ENCODE measurements around the gene ZNF586.
"Not testable (repeated sequence)": the region's sequence is repeated elsewhere in the genome, so short reads cannot be mapped to it uniquely, and the experiment has no call there.

ZNF586 gene

GRCh38 chr19:57769345-57770131 is at the start of gene ZNF586:
Gene ZNF586, plus strand, starts transcription at chr19:57769676. Its CDS starts 167 bp downstream, at chr19:57769843.
- DNase-seq (ENCODE audit: low spot score): peak; percentile 90

- DNase-seq (ENCODE audit: low spot score): no peak
These were observed 49.5 kb upstream of the ZNF586 start for GRCh38 chr19:57719901-57720519.

GRCh38 chr19:57720878-57721277 is 48.6 kb upstream of the ZNF586 start:
- no peak for DNase-seq (ENCODE audit: low spot score)

- DNase-seq (ENCODE audit: low spot score): peak; percentile 55
These were observed 31.2 kb upstream of the ZNF586 start for GRCh38 chr19:57738320-57738719.

GRCh38 chr19:57738770-57739169 is 30.7 kb upstream of the ZNF586 start:
- not testable (repeated sequence) for DNase-seq (ENCODE audit: low spot score)

- peak; percentile 85 for DNase-seq (ENCODE audit: low spot score)
These were observed 22.6 kb upstream of the ZNF586 start, which contains the start of gene ZNF776 for GRCh38 chr19:57746580-57747471. Gene ZNF776, plus strand, starts transcription at chr19:57746815. Its CDS starts 244 bp downstream, at chr19:57747059.

GRCh38 chr19:57747472-57747807 is 22.0 kb upstream of the ZNF586 start:
- DNase-seq (ENCODE audit: low spot score): no peak

GRCh38 chr19:57748029-57748428 is 21.4 kb upstream of the ZNF586 start:
- no peak for DNase-seq (ENCODE audit: low spot score)

- DNase-seq (ENCODE audit: low spot score): no peak
These were observed 15.3 kb upstream of the ZNF586 start for GRCh38 chr19:57754091-57754673.

- DNase-seq (ENCODE audit: low spot score): no peak
These were observed 14.4 kb upstream of the ZNF586 start for GRCh38 chr19:57755031-57755430.

- no peak for DNase-seq (ENCODE audit: low spot score)
These were observed 11.5 kb upstream of the ZNF586 start for GRCh38 chr19:57757941-57758340.

- DNase-seq (ENCODE audit: low spot score): no peak
These were observed 10.4 kb upstream of the ZNF586 start for GRCh38 chr19:57759096-57759495.

GRCh38 chr19:57771417-57771816 is 1.9 kb downstream of the ZNF586 start:
- no peak for DNase-seq (ENCODE audit: low spot score)

GRCh38 chr19:57773488-57773887 is 4.0 kb downstream of the ZNF586 start:
- DNase-seq (ENCODE audit: low spot score): no peak

GRCh38 chr19:57776764-57777296 is 7.4 kb downstream of the ZNF586 start:
- no peak for DNase-seq (ENCODE audit: low spot score)

GRCh38 chr19:57778336-57778735 is 8.9 kb downstream of the ZNF586 start:
- no peak for DNase-seq (ENCODE audit: low spot score)

- DNase-seq (ENCODE audit: low spot score): no peak
These were observed 9.9 kb downstream of the ZNF586 start for GRCh38 chr19:57779220-57779845.

GRCh38 chr19:57786286-57786685 is 16.8 kb downstream of the ZNF586 start:
- DNase-seq (ENCODE audit: low spot score): no peak

- no peak for DNase-seq (ENCODE audit: low spot score)
These were observed 17.4 kb downstream of the ZNF586 start for GRCh38 chr19:57786906-57787305.

GRCh38 chr19:57788114-57788692 is 18.7 kb downstream of the ZNF586 start:
- no peak for DNase-seq (ENCODE audit: low spot score)

GRCh38 chr19:57789288-57789687 is 19.8 kb downstream of the ZNF586 start:
- DNase-seq (ENCODE audit: low spot score): no peak

Data from ecto neural progenitor cell (in vitro differentiated cells).